Gastroesophageal sphincter (tissue), 4 donors: ENCODE data around the gene SMTNL2. TPM values are rescaled to one million over a fixed set of nuclear protein-coding genes. Genes with fewer than 3 reads are reported as not detected.

Source experiments
- ATAC-seq: fragments of 150-250 bp; one replicate; pipeline ENCODE4 v1.9.1; 2016; ENCODE audit warnings: mild to moderate bottlenecking, moderate library complexity
- H3K27ac ChIP-seq, 4 donors: fragments of 200-600 bp; sonication (generic) in 3 of 4; 1 replicate in 3 of 4; 2 replicates in 1 of 4; pipeline ENCODE4 v1.5.1; 2016 to 2019
- H3K27me3 ChIP-seq: fragments of 200-600 bp; sonication (generic); one replicate; pipeline ENCODE4 v1.5.1; 2019
- H3K36me3 ChIP-seq, 2 donors: fragments of 200-600 bp; sonication (generic); one replicate each; pipeline ENCODE4 v1.5.1; 2019; ENCODE audit warnings: control low read depth in 1 of 2
- H3K4me1 ChIP-seq, 3 donors: fragments of 200-600 bp; sonication (generic); 1 replicate in 2 of 3; 2 replicates in 1 of 3; pipeline ENCODE4 v1.5.1; 2016 to 2019; ENCODE audit warnings: control low read depth in 2 of 3
- H3K4me3 ChIP-seq, 2 donors: fragments of 200-600 bp; sonication (generic); one replicate each; pipeline ENCODE4 v1.5.1; 2019; ENCODE audit warnings: mild to moderate bottlenecking in 1 of 2, moderate library complexity in 1 of 2
- H3K9me3 ChIP-seq, 3 donors: fragments of 200-600 bp; sonication (generic); one replicate each; pipeline ENCODE4 v1.5.1; 2017 to 2019; ENCODE audit warnings: control low read depth in 2 of 3
- CTCF ChIP-seq, 4 experiments: fragments of 200-600 bp in 2 of 4; fragments of 450-650 bp in 2 of 4; sonication (generic) in 1 of 4; IDR thresholded peaks; one replicate each; pipeline ENCODE4 v1.5.1; 2017 to 2019; ENCODE audit warnings: antibody characterized with exemption in 4 of 4, mild to moderate bottlenecking in 2 of 4, moderate library complexity in 2 of 4
- EP300 ChIP-seq: sonication (generic); formaldehyde crosslinking; IDR thresholded peaks from one replicate; pipeline ENCODE4 v1.6.1; 2017; ENCODE audit warnings: antibody characterized with exemption, mild to moderate bottlenecking
- POLR2A ChIP-seq, 2 donors: fragments of 450-650 bp; IDR thresholded peaks; one replicate each; pipeline ENCODE4 v1.6.1; 2017; ENCODE audit warnings: antibody characterized with exemption in 2 of 2, mild to moderate bottlenecking in 2 of 2, moderate library complexity in 1 of 2
- POLR2AphosphoS5 ChIP-seq: sonication (generic); formaldehyde crosslinking; IDR thresholded peaks from one replicate; pipeline ENCODE4 v1.6.1; 2017; ENCODE audit warnings: antibody characterized with exemption
- WGBS, 2 donors: methylation state at CpG; one replicate each; pipeline ENCODE4 v1.1.5; 2018; ENCODE audit warnings: low coverage in 1 of 2; 5-methylcytosine and 5-hydroxymethylcytosine counted together
- total RNA-seq, 4 donors: library from RNA; depleted of rRNA; stranded (reverse); fragments of >200 nt; gene quantifications; one replicate each; pipeline ENCODE4 v1.1.0, GENCODE V29; 2016

The SMTNL2 gene
- 1 to 10 TPM; 2.0 to 5.2 (median 3.7) TPM for total RNA-seq

GRCh38 chr17:4584101-4584916 is at the start of gene SMTNL2:
SMTNL2 (plus strand) TSS chr17:4584529; CDS start chr17:4584606, 77 bp downstream.
- H3K4me1 ChIP-seq: peaks cover 0 to 32% (median 5%) of the 10 kb centered on the region in 3 donors
- no peaks in the 10 kb centered on the region for H3K9me3 ChIP-seq
- H3K4me3 ChIP-seq: peak within 1 kb of the TSS; percentile 42 to 65
- peak within 1 kb of the TSS in 3 of 4 donors; percentile 73 to 86 (median 76) for H3K27ac ChIP-seq
- peaks cover 59% of the 10 kb centered on the region for H3K27me3 ChIP-seq
- WGBS, 2 donors: 0% methylated on average over 5 of the region's 100 CpGs; no CpG with 5 or more reads in 1 of the 2 donors
- peak; percentile 69 for ATAC-seq
- TF ChIP-seq POLR2AphosphoS5 (no peak), POLR2A (IDR thresholded peaks at IDR 0.05) (peak; percentile 19 to 21), CTCF (IDR thresholded peaks at IDR 0.05) (peak in 1 of 4 experiments; percentile 9), EP300 (no peak)
- H3K36me3 ChIP-seq: no peaks in the 10 kb centered on the region

- peak overlapping the region in 3 of 4 donors; percentile 71 to 80 (median 75) for H3K27ac ChIP-seq
- 40 to 58% methylated on average over 1 to 2 of the region's 27 CpGs for WGBS, 2 donors
- H3K4me1 ChIP-seq: peaks cover 0 to 79% (median 36%) of the 10 kb centered on the region in 3 donors
- no peaks in the 10 kb centered on the region for H3K9me3 ChIP-seq
- ATAC-seq: no peak
- no peak for TF ChIP-seq POLR2AphosphoS5
- TF ChIP-seq EP300: no peak
- no peak for TF ChIP-seq POLR2A (IDR thresholded peaks at IDR 0.05)
- no peak for TF ChIP-seq CTCF (IDR thresholded peaks at IDR 0.05)
- peaks cover 0 to 28% of the 10 kb centered on the region in 2 donors for H3K36me3 ChIP-seq
- H3K27me3 ChIP-seq: peaks cover 24% of the 10 kb centered on the region
- no peak overlapping the region for H3K4me3 ChIP-seq
These were observed 49.2 kb upstream of the SMTNL2 start for GRCh38 chr17:4534928-4535666.

GRCh38 chr17:4535667-4536258 is 48.6 kb upstream of the SMTNL2 start:
- 57 to 100% methylated on average over 2 to 5 of the region's 19 CpGs for WGBS, 2 donors
- H3K4me1 ChIP-seq: peaks cover 0 to 78% (median 36%) of the 10 kb centered on the region in 3 donors
- H3K27me3 ChIP-seq: peaks cover 24% of the 10 kb centered on the region
- H3K4me3 ChIP-seq: peak overlapping the region in 1 of 2 donors; percentile 14
- no peak for ATAC-seq
- H3K36me3 ChIP-seq: peaks cover 0 to 35% of the 10 kb centered on the region in 2 donors
- no peak for TF ChIP-seq POLR2A (IDR thresholded peaks at IDR 0.05)
- no peak for TF ChIP-seq CTCF (IDR thresholded peaks at IDR 0.05)
- no peak for TF ChIP-seq POLR2AphosphoS5
- TF ChIP-seq EP300: no peak
- no peaks in the 10 kb centered on the region for H3K9me3 ChIP-seq
- peak overlapping the region in 3 of 4 donors; percentile 71 to 80 (median 75) for H3K27ac ChIP-seq

GRCh38 chr17:4536259-4536741 is 48.0 kb upstream of the SMTNL2 start:
- 33% methylated on average over 1 of the region's 19 CpGs; no CpG with 5 or more reads in 1 of the 2 donors for WGBS, 2 donors
- TF ChIP-seq EP300 (no peak), POLR2A (IDR thresholded peaks at IDR 0.05) (no peak), POLR2AphosphoS5 (no peak), CTCF (IDR thresholded peaks at IDR 0.05) (no peak)

More at GRCh38 chr17:4536259-4536741, 48.0 kb upstream of the SMTNL2 start:
- peak overlapping the region in 1 of 2 donors; percentile 14 for H3K4me3 ChIP-seq
- no peaks in the 10 kb centered on the region for H3K9me3 ChIP-seq
- ATAC-seq: peak; percentile 11
- H3K4me1 ChIP-seq: peaks cover 0 to 81% (median 36%) of the 10 kb centered on the region in 3 donors
- peaks cover 24% of the 10 kb centered on the region for H3K27me3 ChIP-seq
- H3K36me3 ChIP-seq: peaks cover 0 to 40% of the 10 kb centered on the region in 2 donors
- peak overlapping the region in 3 of 4 donors; percentile 71 to 80 (median 75) for H3K27ac ChIP-seq
